SJCRH30 (cell line): ENCODE measurements around the gene SNX4. TPM values are rescaled to one million over a fixed set of nuclear protein-coding genes. Genes with fewer than 3 reads are reported as not detected.

Source experiments
- DNase-seq, 2 experiments: peaks; one replicate each; pipeline ENCODE4 v3.0.0-alpha.2; 2015 to 2020
- H3K27ac ChIP-seq: fragments of 250-450 bp; sonication (Bioruptor Pico); 2 replicates; pipeline ENCODE4 v1.5.1; 2020; ENCODE audit warnings: mild to moderate bottlenecking, moderate library complexity
- H3K27me3 ChIP-seq: fragments of 250-450 bp; sonication (Bioruptor Pico); 2 replicates; pipeline ENCODE4 v1.5.1; 2020; ENCODE audit warnings: mild to moderate bottlenecking, moderate library complexity
- H3K36me3 ChIP-seq: fragments of 250-450 bp; sonication (Bioruptor Pico); 2 replicates; pipeline ENCODE4 v1.5.1; 2020; ENCODE audit warnings: mild to moderate bottlenecking, moderate library complexity
- H3K4me1 ChIP-seq: fragments of 250-450 bp; sonication (Bioruptor Pico); 2 replicates; pipeline ENCODE4 v1.5.1; 2020; ENCODE audit warnings: mild to moderate bottlenecking, moderate library complexity
- H3K4me3 ChIP-seq: fragments of 250-450 bp; sonication (Bioruptor Pico); 2 replicates; pipeline ENCODE4 v1.5.1; 2020; ENCODE audit warnings: mild to moderate bottlenecking, moderate library complexity
- H3K9me3 ChIP-seq: fragments of 250-450 bp; sonication (Bioruptor Pico); replicated peaks from 2 replicates; pipeline ENCODE4 v1.5.1; 2020; ENCODE audit warnings: mild to moderate bottlenecking, moderate library complexity
- total RNA-seq: library from RNA; depleted of rRNA; stranded (reverse); fragments of >200 nt; shearing (Covaris generic); gene quantifications from 2 replicates; pipeline ENCODE4 v1.2.3, GENCODE V29; 2014; rRNA removed

Gene SNX4
- total RNA-seq, 1 experiment from 2014 or later = 65.5 TPM

DNA sequence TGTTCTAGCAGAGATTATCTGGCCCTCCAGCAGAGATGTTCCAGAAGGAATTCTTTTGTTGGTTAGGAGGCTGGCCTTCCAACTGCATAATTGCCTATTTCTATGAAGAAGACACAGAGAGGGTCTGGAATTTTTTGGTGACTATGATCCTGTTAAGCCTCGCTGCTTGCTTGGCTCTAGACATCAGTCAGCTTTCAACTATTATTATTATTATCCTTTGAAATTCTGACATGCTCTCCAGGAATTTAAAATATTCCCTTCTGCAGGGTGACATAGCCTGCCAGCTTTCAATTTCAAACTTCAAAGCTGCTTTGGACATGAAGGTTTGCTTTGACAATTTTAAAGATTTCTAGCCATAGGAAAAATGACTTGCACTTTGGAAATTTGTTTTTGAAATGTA is 118.6 kb downstream of the SNX4 start:
- Histone ChIP-seq H3K9me3 (no peaks in the 10 kb centered on the region), H3K36me3 (no peaks in the 10 kb centered on the region), H3K27me3 (no peaks in the 10 kb centered on the region), H3K4me1 (no peaks in the 10 kb centered on the region), H3K4me3 (no peak overlapping the region), H3K27ac (no peak overlapping the region)
- no peak for DNase-seq

DNA sequence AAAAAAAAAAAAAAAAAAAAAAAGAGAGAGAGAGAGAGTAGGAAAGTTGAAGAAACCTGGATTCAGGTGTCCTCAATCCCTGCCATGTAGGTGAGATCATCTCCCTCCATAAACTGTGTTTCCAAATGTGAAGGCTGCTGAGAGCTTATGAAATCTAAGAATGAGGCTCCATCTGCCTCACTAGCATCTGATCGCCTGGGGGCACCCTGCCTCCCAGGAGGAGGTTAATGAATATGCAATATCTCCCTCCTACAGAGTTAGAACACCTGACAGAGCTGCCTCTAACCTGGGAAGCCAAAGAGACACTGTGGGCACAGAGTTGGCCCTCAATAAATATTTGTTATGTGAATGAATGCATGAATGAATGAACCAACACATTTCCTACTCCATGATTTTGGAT is 121.0 kb downstream of the SNX4 start:
- DNase-seq = no peak
- H3K27ac ChIP-seq = no peak overlapping the region

More for the DNA sequence above, 121.0 kb downstream of the SNX4 start:
- no peak overlapping the region for H3K4me3 ChIP-seq
- H3K36me3 ChIP-seq = no peaks in the 10 kb centered on the region
- H3K27me3 ChIP-seq = no peaks in the 10 kb centered on the region
- no peaks in the 10 kb centered on the region for H3K9me3 ChIP-seq
- H3K4me1 ChIP-seq = no peaks in the 10 kb centered on the region

Other genes starting within 250 kb of the SNX4 start
- gene ZNF148, start 144.9 kb downstream of the SNX4 start, total RNA-seq = 27.0 and 27.8 TPM in 2 replicates
- 13.3 and 14.4 TPM in 2 replicates for gene OSBPL11, start 75.3 kb upstream of the SNX4 start, total RNA-seq